ENCODE data around the gene HES2.

- TF ChIP-seq CTCF (IDR thresholded peaks at IDR 0.05) = no peak
- TF ChIP-seq POLR2A (IDR thresholded peaks at IDR 0.05) = no peak
These were observed 27.5 kb downstream of the HES2 start for GRCh38 chr1:6391951-6392808.

All from adrenal gland (tissue), 5 donors.